SK-N-SH (cell line): ENCODE data around the gene KCNA1. TPM values are rescaled to one million over a fixed set of nuclear protein-coding genes. Genes with fewer than 3 reads are reported as not detected.

Experiments
- CTCF ChIA-PET: fragments of 300-600, 350-600 bp; formaldehyde crosslinking; extraction: SDS; loops from one replicate; lab custom pipeline; 2021; lab: Yijun Ruan, JAX
- POLR2A ChIA-PET: fragments of 350-600 bp; sonication (Branson Sonifier 250); formaldehyde crosslinking; extraction: SDS; loops from one replicate; lab custom pipeline; 2020; ENCODE audit warnings: antibody characterized with exemption, inconsistent platforms; lab: Yijun Ruan, JAX
- DNase-seq: peaks from one replicate; pipeline ENCODE4 v3.0.0; 2012
- H2AFZ ChIP-seq: fragments of 200-600 bp; sonication (generic); 2 replicates; pipeline ENCODE4 v1.8.1; 2016; ENCODE audit warnings: antibody characterized with exemption, mild to moderate bottlenecking, low read depth
- H3F3A ChIP-seq: fragments of 200-600 bp; sonication (generic); replicated peaks from 2 replicates; pipeline ENCODE3; 2016; ENCODE audit warnings: antibody characterized with exemption, mild to moderate bottlenecking; ENCODE audit not compliant: insufficient read depth
- H3K27ac ChIP-seq, 2 experiments: fragments of 200-500 bp in 1 of 2; fragments of 200-600 bp in 1 of 2; sonication (Bioruptor generic) in 1 of 2; sonication (generic), shearing (Covaris generic) in 1 of 2; 2 replicates each; pipeline versions ENCODE4 v1.5.1 to v1.6.1; 2014 to 2016; ENCODE audit warnings: low read depth in 2 of 2, inconsistent platforms in 1 of 2, low read length in 1 of 2, mild to moderate bottlenecking in 1 of 2, mixed read lengths in 1 of 2
- H3K27me3 ChIP-seq: fragments of 200-600 bp; sonication (generic), shearing (Covaris generic); 2 replicates; pipeline ENCODE4 v1.6.1; 2016; ENCODE audit warnings: mixed run types; ENCODE audit not compliant: insufficient read depth
- H3K36me3 ChIP-seq, 2 experiments: fragments of 200-500 bp in 1 of 2; fragments of 200-600 bp in 1 of 2; sonication (Bioruptor generic) in 1 of 2; sonication (generic) in 1 of 2; replicated peaks in 1 of 2; 2 replicates each; pipeline versions ENCODE3 to v1.5.1; 2014 to 2016; ENCODE audit warnings: low read length in 1 of 2, mild to moderate bottlenecking in 1 of 2; ENCODE audit not compliant: insufficient read depth in 2 of 2, control insufficient read depth in 1 of 2
- H3K4me1 ChIP-seq, 2 experiments: fragments of 200-500 bp in 1 of 2; fragments of 200-600 bp in 1 of 2; sonication (Bioruptor generic) in 1 of 2; sonication (generic), shearing (Covaris generic) in 1 of 2; 2 replicates each; pipeline versions ENCODE4 v1.5.1 to v1.6.1; 2014 to 2016; ENCODE audit warnings: low read depth in 1 of 2, low read length in 1 of 2, mixed run types in 1 of 2; ENCODE audit not compliant: insufficient read depth in 2 of 2, control insufficient read depth in 1 of 2
- H3K4me2 ChIP-seq: fragments of 200-600 bp; sonication (generic), shearing (Covaris generic); 2 replicates; pipeline ENCODE4 v1.6.1; 2017; ENCODE audit warnings: mixed run types
- H3K4me3 ChIP-seq, 2 experiments: fragments of 200-500 bp in 1 of 2; fragments of 200-600 bp in 1 of 2; sonication (Bioruptor generic) in 1 of 2; sonication (generic), shearing (Covaris generic) in 1 of 2; 2 replicates each; pipeline versions ENCODE4 v1.5.1 to v1.8.1; 2014 to 2016; ENCODE audit warnings: low read depth in 2 of 2, inconsistent platforms in 1 of 2, low read length in 1 of 2, mild to moderate bottlenecking in 1 of 2, mixed read lengths in 1 of 2, moderate library complexity in 1 of 2
- H3K79me2 ChIP-seq: fragments of 200-600 bp; sonication (generic); 2 replicates; pipeline ENCODE4 v1.8.1; 2017; ENCODE audit warnings: mild to moderate bottlenecking; ENCODE audit not compliant: insufficient read depth
- H3K9ac ChIP-seq: fragments of 200-600 bp; sonication (generic); 2 replicates; pipeline ENCODE4 v1.6.1; 2017; ENCODE audit warnings: mixed run types
- H3K9me2 ChIP-seq: fragments of 200-600 bp; sonication (generic); 2 replicates; pipeline ENCODE4 v1.6.1; 2017; ENCODE audit warnings: mixed run types
- H3K9me3 ChIP-seq: fragments of 200-600 bp; sonication (generic); 2 replicates; pipeline ENCODE4 v1.6.1; 2017; ENCODE audit warnings: mixed run types, mild to moderate bottlenecking, moderate library complexity
- H4K20me1 ChIP-seq: fragments of 200-600 bp; sonication (generic); 2 replicates; pipeline ENCODE4 v1.6.1; 2017; ENCODE audit warnings: mild to moderate bottlenecking, mixed run types; ENCODE audit not compliant: insufficient read depth
- CHD2 ChIP-seq: fragments of 150-350 bp; IDR thresholded peaks from 2 replicates; pipeline ENCODE4 v1.6.1; 2018; ENCODE audit warnings: low read length; ENCODE audit not compliant: partially characterized antibody
- CTCF ChIP-seq: fragments of 200-600 bp; sonication (generic); IDR thresholded peaks from 2 replicates; pipeline ENCODE4 v1.6.1; 2017; ENCODE audit warnings: antibody characterized with exemption, mild to moderate bottlenecking, moderate library complexity
- ELF1 ChIP-seq: IDR thresholded peaks from 2 replicates; pipeline ENCODE4 v1.4.0; 2012
- EP300 ChIP-seq, 2 experiments: IDR thresholded peaks; 2 replicates each; pipeline versions ENCODE4 v1.4.0 to v1.6.1; 2012; ENCODE audit warnings: borderline replicate concordance in 1 of 2, low read depth in 1 of 2, low read length in 1 of 2
- EZH2phosphoT487 ChIP-seq: fragments of 200-600 bp; sonication (generic); IDR thresholded peaks from 2 replicates; pipeline ENCODE4 v1.6.1; 2017; ENCODE audit warnings: low read depth, mixed run types, mild to moderate bottlenecking, antibody characterized with exemption, moderate library complexity, borderline replicate concordance
- FOSL2 ChIP-seq: IDR thresholded peaks from 2 replicates; pipeline ENCODE4 v1.4.0; 2012; ENCODE audit warnings: low read depth, mild to moderate bottlenecking, moderate library complexity, borderline replicate concordance
- FOXJ3 ChIP-seq: sonication (generic); formaldehyde crosslinking; IDR thresholded peaks from 2 replicates; pipeline ENCODE4 v1.5.1; 2020; ENCODE audit warnings: mild to moderate bottlenecking, missing genetic modification reagents
- GABPA ChIP-seq: IDR thresholded peaks from 2 replicates; pipeline ENCODE4 v1.4.0; 2012; ENCODE audit warnings: low read depth, mild to moderate bottlenecking
- GATA2 ChIP-seq: sonication (generic); formaldehyde crosslinking; IDR thresholded peaks from 2 replicates; pipeline ENCODE4 v1.5.0; 2020; ENCODE audit warnings: mild to moderate bottlenecking, missing genetic modification reagents
- IRF3 ChIP-seq: fragments of 150-350 bp; IDR thresholded peaks from 2 replicates; pipeline ENCODE4 v1.6.1; 2016; ENCODE audit warnings: mild to moderate bottlenecking, low read depth, low read length
- JUND ChIP-seq: IDR thresholded peaks from 2 replicates; pipeline ENCODE4 v1.4.0; 2012
- MEF2A ChIP-seq: IDR thresholded peaks from 2 replicates; pipeline ENCODE4 v1.4.0; 2012; ENCODE audit warnings: low read depth, borderline replicate concordance
- MXI1 ChIP-seq: IDR thresholded peaks from 2 replicates; pipeline ENCODE4 v1.6.1; 2012; ENCODE audit warnings: mild to moderate bottlenecking, low read depth, low read length, improper control_type of control experiment
- NFIC ChIP-seq: IDR thresholded peaks from 2 replicates; pipeline ENCODE4 v1.4.0; 2012; ENCODE audit warnings: borderline replicate concordance
- PBX3 ChIP-seq: IDR thresholded peaks from 2 replicates; pipeline ENCODE4; 2012
- RAD21 ChIP-seq: IDR thresholded peaks from 2 replicates; pipeline ENCODE4 v1.6.1; 2012; ENCODE audit warnings: mild to moderate bottlenecking, low read length
- REST ChIP-seq: IDR thresholded peaks from 2 replicates; pipeline ENCODE4 v1.6.1; 2012; ENCODE audit warnings: mild to moderate bottlenecking, low read depth, low read length, moderate library complexity
- SIN3A ChIP-seq: IDR thresholded peaks from 2 replicates; pipeline ENCODE4 v1.6.1; 2012; ENCODE audit warnings: low read depth, mild to moderate bottlenecking, low read length, moderate library complexity, borderline replicate concordance
- USF1 ChIP-seq: IDR thresholded peaks from 2 replicates; pipeline ENCODE4 v1.4.0; 2012; ENCODE audit warnings: low read depth, borderline replicate concordance
- YY1 ChIP-seq: IDR thresholded peaks from 2 replicates; pipeline ENCODE4 v1.4.0; 2012; ENCODE audit warnings: low read depth, mild to moderate bottlenecking
- WGBS: methylation state at CpG from one replicate; pipeline ENCODE4 v1.1.6; 2017; ENCODE audit warnings: low lambda C conversion rate; 5-methylcytosine and 5-hydroxymethylcytosine counted together
- polyA plus RNA-seq, 3 experiments: library from polyadenylated mRNA; depleted of rRNA; stranded (reverse); fragments of >200 nt; gene quantifications; 2 replicates each; pipeline ENCODE4 v1.2.3, GENCODE V29; 2012

Gene KCNA1
- polyA plus RNA-seq, 1 of the 3 experiments (the other 2 are of a cell fraction): not detected

- H3K4me1 ChIP-seq: no peaks in the 10 kb centered on the region
- WGBS: 2% methylated on average over 4 of the region's 4 CpGs
- no peak overlapping the region for H2AFZ ChIP-seq
- TF ChIP-seq RAD21 (no peak), GATA2 (CRISPR knock-in tag) (no peak), YY1 (no peak), MEF2A (no peak), USF1 (no peak), PBX3 (no peak), SIN3A (no peak), NFIC (no peak), IRF3 (no peak), REST (no peak), CTCF (no peak), ELF1 (no peak), JUND (no peak), EZH2phosphoT487 (no peak), FOXJ3 (CRISPR knock-in tag) (no peak), GABPA (no peak), EP300 (IDR thresholded peaks at IDR 0.05; ENCODE audit: borderline replicate concordance in 1 of 2, low read depth in 1 of 2, low read length in 1 of 2) (no peak), CHD2 (no peak), MXI1 (no peak), FOSL2 (no peak)
- no peak overlapping the region for H3K9ac ChIP-seq
- H3F3A ChIP-seq: no peaks in the 10 kb centered on the region
- H3K9me3 ChIP-seq: no peaks in the 10 kb centered on the region
- no peaks in the 10 kb centered on the region for H4K20me1 ChIP-seq
- no peak overlapping the region for H3K27ac ChIP-seq
- no peaks in the 10 kb centered on the region for H3K79me2 ChIP-seq
- POLR2A ChIA-PET: no interaction called here
- DNase-seq: no peak
- H3K4me2 ChIP-seq: no peak overlapping the region
- no peak overlapping the region for H3K4me3 ChIP-seq
- CTCF ChIA-PET: no interaction called here
- no peaks in the 10 kb centered on the region for H3K9me2 ChIP-seq
- H3K27me3 ChIP-seq: peaks cover 96% of the 10 kb centered on the region
- no peaks in the 10 kb centered on the region for H3K36me3 ChIP-seq
These were observed 5.0 kb downstream of the KCNA1 start for GRCh38 chr12:4914720-4915119.
